Endothelial cell (in vitro differentiated cells): ENCODE data around the gene TMCC1. TPM values are rescaled to one million over a fixed set of nuclear protein-coding genes. Genes with fewer than 3 reads are reported as not detected.

ENCODE experiments used
- DNase-seq: peaks from one replicate; pipeline ENCODE4 v3.0.0; 2021; ENCODE audit warnings: low spot score
- H3K27ac Mint-ChIP-seq: one replicate; pipeline ENCODE4 v1.8.0; 2021; ENCODE audit warnings: mixed read lengths, inconsistent platforms; ENCODE audit not compliant: unreplicated experiment
- H3K27me3 Mint-ChIP-seq: one replicate; pipeline ENCODE4 v1.8.0; 2021; ENCODE audit warnings: mild to moderate bottlenecking, moderate library complexity, mixed read lengths, inconsistent platforms; ENCODE audit not compliant: unreplicated experiment
- H3K36me3 Mint-ChIP-seq: one replicate; pipeline ENCODE4 v1.8.0; 2021; ENCODE audit warnings: mild to moderate bottlenecking, low read depth, mixed read lengths, inconsistent platforms; ENCODE audit not compliant: unreplicated experiment
- H3K4me1 Mint-ChIP-seq: one replicate; pipeline ENCODE4 v1.8.0; 2021; ENCODE audit warnings: mild to moderate bottlenecking, mixed read lengths, inconsistent platforms; ENCODE audit not compliant: unreplicated experiment
- H3K4me3 Mint-ChIP-seq: one replicate; pipeline ENCODE4 v1.8.0; 2021; ENCODE audit warnings: mild to moderate bottlenecking, mixed read lengths, inconsistent platforms; ENCODE audit not compliant: unreplicated experiment
- H3K9me3 Mint-ChIP-seq: one replicate; pipeline ENCODE4 v1.8.0; 2021; ENCODE audit warnings: mixed read lengths, inconsistent platforms; ENCODE audit not compliant: unreplicated experiment
- CTCF ChIP-seq: fragments of 200-600 bp; sonication (generic); IDR thresholded peaks from one replicate; pipeline ENCODE4 v1.5.0; 2021; ENCODE audit warnings: antibody characterized with exemption; ENCODE audit not compliant: unreplicated experiment
- total RNA-seq: library from RNA; stranded (reverse); fragmentation: NEBNext Ultra II Directional; extraction: Animal tissue kit (Norgen Biotek cat#: 25700); gene quantifications from one replicate; pipeline ENCODE4 v1.2.1, GENCODE V29; 2021; ENCODE audit not compliant: unreplicated experiment

The TMCC1 gene
- total RNA-seq, 1 donor from 2014 or later: 50.9 TPM

GRCh38 chr3:129661766-129662165 is 231.7 kb downstream of the TMCC1 start:
- Mint-ChIP-seq H3K4me1 (peaks cover 36% of the 10 kb centered on the region), H3K9me3 (no peaks in the 10 kb centered on the region), H3K27me3 (no peaks in the 10 kb centered on the region), H3K4me3 (no peak overlapping the region), H3K36me3 (no peaks in the 10 kb centered on the region), H3K27ac (no peak overlapping the region)
- no peak for DNase-seq
- TF ChIP-seq CTCF: no peak

- H3K4me1 Mint-ChIP-seq: peaks cover 42% of the 10 kb centered on the region
- H3K27ac Mint-ChIP-seq: peak overlapping the region; percentile 65
- H3K36me3 Mint-ChIP-seq: peaks cover 8% of the 10 kb centered on the region
- no peak overlapping the region for H3K4me3 Mint-ChIP-seq
- H3K27me3 Mint-ChIP-seq: no peaks in the 10 kb centered on the region
- TF ChIP-seq CTCF: no peak
- H3K9me3 Mint-ChIP-seq: no peaks in the 10 kb centered on the region
- no peak for DNase-seq
Measured at GRCh38 chr3:129658110-129658843, 235.2 kb downstream of the TMCC1 start.

- H3K36me3 Mint-ChIP-seq: peaks cover 8% of the 10 kb centered on the region
- no peaks in the 10 kb centered on the region for H3K27me3 Mint-ChIP-seq
- H3K4me1 Mint-ChIP-seq: peaks cover 34% of the 10 kb centered on the region
- no peak for DNase-seq
- no peak overlapping the region for H3K4me3 Mint-ChIP-seq
- H3K9me3 Mint-ChIP-seq: no peaks in the 10 kb centered on the region
- peak overlapping the region; percentile 27 for H3K27ac Mint-ChIP-seq
- TF ChIP-seq CTCF: no peak
Measured at GRCh38 chr3:129657261-129658046, 236.1 kb downstream of the TMCC1 start.

GRCh38 chr3:129656659-129657247 is 236.8 kb downstream of the TMCC1 start:
- no peak overlapping the region for H3K27ac Mint-ChIP-seq
- H3K4me3 Mint-ChIP-seq: no peak overlapping the region

More at GRCh38 chr3:129656659-129657247, 236.8 kb downstream of the TMCC1 start:
- Mint-ChIP-seq H3K4me1 (peaks cover 40% of the 10 kb centered on the region), H3K9me3 (no peaks in the 10 kb centered on the region), H3K27me3 (no peaks in the 10 kb centered on the region), H3K36me3 (peaks cover 8% of the 10 kb centered on the region)
- no peak for TF ChIP-seq CTCF
- DNase-seq: no peak
